Fibroblast of skin of left quadriceps (primary cell): ENCODE results near the gene SNX33.

ENCODE experiments used
- DNase-seq, 2 experiments: peaks; one replicate each; pipeline ENCODE4 v3.0.0-alpha.2; 2013; ENCODE audit warnings: low read depth in 2 of 2

SNX33 gene

GRCh38 chr15:75641603-75642002 lies 6.1 kb upstream of the SNX33 start:
- no peak for DNase-seq

GRCh38 chr15:75644376-75644775 lies 3.3 kb upstream of the SNX33 start:
- DNase-seq, result no peak

- DNase-seq, result no peak
Measured at GRCh38 chr15:75646112-75646943, 1.4 kb upstream of the SNX33 start.

DNA sequence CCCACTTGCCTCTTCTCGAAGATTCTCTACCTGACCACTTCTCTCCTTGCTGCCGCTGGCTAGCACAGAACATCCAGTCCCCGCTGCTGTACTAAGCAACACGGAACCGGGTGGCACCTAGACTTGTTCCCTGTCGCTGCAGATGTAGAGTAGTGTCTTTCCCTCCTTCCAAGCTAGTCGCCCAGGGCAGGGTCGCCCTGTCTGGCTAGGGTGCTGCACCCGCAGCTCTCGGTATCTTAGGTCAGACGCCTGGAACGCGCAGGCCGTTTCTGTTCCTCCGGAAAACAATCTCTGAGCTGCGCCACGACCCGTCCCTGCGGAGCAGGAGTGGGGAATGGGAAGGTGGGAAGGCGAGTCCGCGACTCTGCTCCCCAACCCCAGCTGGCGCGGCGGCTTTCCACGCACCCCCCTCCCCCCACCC lies 758 bp upstream of the SNX33 start:
- no peak for DNase-seq

- DNase-seq, result no peak
Measured at GRCh38 chr15:75648156-75649000, 666 bp downstream of the SNX33 start.

GRCh38 chr15:75649045-75649761 lies 1.5 kb downstream of the SNX33 start:
- DNase-seq, result no peak

- DNase-seq, result no peak
Measured at GRCh38 chr15:75649848-75650247, 2.1 kb downstream of the SNX33 start.

DNA sequence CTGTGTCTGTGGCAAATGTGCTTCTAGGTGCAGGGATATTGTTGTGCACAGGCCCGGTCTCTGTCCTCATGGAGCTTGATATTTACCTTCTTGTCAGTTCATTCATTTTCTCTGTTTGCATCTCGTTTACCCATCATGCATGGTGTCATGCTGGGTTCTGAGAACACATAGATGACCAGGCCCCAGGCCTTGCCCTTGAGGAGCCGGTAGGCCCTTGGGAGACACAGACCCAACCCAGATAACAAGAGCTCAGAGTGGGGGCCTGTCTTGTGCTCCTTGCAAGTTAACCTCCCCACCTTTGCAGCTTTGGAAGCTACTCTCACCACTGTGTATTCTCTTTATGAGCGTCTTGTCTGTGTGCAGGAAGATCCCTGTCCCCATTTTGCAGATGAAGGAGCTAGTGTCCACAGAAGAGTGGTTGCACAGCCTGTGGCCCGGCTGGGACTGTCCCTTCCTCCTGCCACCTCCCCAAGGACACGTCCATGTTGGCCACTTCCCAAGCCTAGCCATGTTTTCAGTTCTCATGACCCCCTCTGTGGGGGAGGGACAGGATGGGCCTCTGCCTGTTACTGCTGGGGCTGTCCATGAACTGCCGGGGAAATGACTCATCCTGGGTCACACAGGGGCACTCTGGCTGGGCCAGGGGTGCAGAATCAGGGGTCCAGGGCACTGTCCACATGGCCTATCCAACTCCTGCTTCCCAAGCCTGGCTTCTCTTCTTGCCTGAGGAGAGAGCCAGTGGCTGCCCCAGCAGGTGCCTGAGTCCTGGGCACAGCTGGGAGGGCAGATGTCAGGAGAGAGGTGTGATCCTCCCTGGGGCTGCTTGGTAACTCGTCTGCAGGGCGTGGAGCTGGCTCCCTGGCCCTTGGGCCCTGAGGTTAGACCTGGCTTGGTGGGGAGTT lies 3.4 kb downstream of the SNX33 start:
- no peak for DNase-seq

GRCh38 chr15:75651810-75652543 lies 4.3 kb downstream of the SNX33 start:
- DNase-seq, result no peak

- no peak for DNase-seq
Measured at GRCh38 chr15:75653347-75653913, 5.7 kb downstream of the SNX33 start.

DNA sequence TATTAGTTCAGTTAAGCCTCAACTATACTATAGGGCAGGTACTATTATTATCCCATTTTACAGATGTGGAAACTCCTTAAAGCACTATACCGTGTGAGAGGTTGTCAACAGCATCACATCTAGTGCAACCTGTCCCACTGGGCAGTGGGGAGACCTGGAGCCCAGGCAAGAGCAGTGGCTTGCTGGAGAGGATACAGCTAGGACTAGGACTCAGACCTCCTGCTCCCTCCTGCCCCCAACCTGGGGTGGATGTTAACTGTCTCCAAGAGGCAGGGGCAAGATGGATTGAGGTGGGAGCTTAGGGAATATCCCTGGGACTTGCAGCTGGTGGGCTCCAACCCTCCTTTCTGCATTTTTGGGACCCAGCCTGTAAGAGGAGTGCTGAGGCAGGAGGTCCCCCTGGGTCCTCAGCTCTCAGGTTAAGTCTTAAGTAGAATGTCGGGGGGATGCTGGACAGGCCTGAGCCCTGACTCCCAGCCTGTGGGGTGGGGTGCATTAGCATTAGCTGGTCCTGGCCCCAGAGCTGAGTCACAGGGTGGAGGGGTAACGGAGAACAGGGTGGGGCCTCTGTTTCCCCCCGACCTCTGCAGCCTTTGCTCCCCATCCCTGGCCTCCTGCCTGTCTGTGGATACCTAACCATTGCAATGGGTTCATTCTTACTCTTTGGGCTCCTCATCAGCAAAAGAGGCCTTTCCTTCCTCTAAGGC lies 6.6 kb downstream of the SNX33 start:
- no peak for DNase-seq

- no peak for DNase-seq
Measured at GRCh38 chr15:75655931-75656330, 8.2 kb downstream of the SNX33 start.

- DNase-seq, result no peak
Measured at GRCh38 chr15:75656331-75656730, 8.6 kb downstream of the SNX33 start.

- DNase-seq, result no peak
Measured at GRCh38 chr15:75656813-75657212, 9.1 kb downstream of the SNX33 start.

- DNase-seq, result no peak
Measured at GRCh38 chr15:75659141-75659771, 11.5 kb downstream of the SNX33 start.

DNA sequence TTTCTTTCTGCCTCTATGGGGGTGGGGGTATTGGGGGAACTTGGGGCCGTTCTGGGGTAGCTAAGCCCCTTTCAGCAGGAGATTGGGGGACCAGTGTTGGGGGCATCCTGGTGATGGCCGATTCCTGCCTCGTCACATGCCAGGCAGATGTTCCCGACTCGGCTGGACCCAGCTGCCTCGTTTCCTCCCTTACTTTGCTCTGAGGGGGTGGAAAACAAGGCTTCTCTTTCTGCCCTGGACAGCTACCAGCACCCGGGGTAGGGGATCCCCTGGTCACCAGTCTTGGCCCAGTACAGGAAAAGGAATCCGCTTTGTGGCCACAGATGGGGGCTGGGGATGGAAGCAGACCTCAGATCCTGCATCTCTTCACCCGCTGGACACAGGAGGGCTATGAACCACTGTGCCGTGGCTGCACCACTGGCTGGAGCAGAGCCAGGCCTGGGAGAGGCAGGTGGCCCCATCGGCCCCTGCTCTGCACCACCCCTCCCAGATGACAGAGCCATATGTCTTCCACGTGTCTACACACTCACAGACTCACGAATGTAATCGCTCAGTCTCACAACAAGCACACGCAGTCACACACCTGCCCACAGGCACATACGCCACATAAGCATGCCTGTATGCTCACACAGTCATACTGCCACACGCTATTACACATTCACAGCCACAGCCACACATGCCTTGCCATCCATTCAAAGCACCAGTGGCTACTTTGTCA lies 12.4 kb downstream of the SNX33 start:
- no peak for DNase-seq

DNA sequence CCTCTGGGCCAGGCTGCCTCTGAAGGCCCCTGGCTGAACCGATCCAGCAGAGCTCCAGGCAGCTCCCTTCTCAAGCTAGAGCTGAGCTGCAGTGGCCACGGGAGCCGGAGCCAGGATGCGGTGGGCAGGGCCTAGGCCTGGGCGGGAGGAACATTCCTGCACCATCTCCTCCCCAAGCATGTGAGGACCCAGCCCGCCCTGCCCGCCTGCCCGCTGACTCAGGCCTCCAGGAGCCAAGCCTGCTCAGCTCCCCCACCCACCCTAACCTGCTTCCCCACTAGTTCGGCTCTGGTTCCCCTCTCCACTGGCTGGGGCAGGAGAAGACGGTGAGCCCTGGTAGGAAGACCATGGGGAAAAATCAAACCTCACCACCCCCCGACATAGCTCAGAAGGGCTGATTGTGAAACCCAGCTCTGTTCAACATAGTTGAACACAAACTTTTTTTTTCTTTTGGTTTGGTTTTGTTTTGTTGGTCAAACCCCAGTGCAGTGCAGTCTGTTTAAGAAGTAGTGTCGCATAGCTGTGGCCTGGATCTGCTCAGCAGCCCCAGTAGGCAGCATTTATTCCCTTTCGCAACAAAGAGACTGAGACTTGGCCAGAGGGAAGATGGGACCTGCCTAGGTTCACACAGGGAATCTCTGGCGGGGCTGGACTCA lies 13.5 kb downstream of the SNX33 start:
- peak; percentile 83 to 84 for DNase-seq

GRCh38 chr15:75661756-75662140 lies 14.0 kb downstream of the SNX33 start:
- DNase-seq, result no peak
